ENCODE measurements around the gene FUNDC1. TPM values are rescaled to one million over a fixed set of nuclear protein-coding genes. Genes with fewer than 3 reads are reported as not detected.

The FUNDC1 gene
- total RNA-seq, 1 donor from 2014 or later = 34.9 TPM

DNA sequence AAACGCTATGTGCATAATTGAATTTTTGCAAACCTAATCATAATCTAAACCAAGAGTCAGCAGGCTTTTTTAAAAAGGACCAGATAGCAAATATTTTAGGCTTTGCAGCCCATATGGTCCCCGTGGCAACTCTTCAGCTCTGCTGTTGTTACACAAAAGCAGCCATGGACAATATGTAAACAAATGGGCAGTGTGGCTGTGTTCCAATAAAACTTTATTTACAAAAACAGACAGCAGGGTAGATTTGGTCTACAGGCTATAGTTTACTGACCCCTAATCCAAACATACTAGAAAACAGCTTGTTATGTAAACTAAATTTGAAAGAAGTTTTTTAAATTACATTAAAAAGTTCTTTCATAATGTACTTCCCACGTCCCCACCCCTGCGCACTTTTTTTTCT, 53.1 kb downstream of the FUNDC1 start:
- Histone ChIP-seq H3K9me3 (ENCODE audit: low read depth) (no peaks in the 10 kb centered on the region), H3F3A (ENCODE audit: low read depth) (no peaks in the 10 kb centered on the region), H3K36me3 (no peaks in the 10 kb centered on the region), H3K79me2 (ENCODE audit: low read depth) (no peaks in the 10 kb centered on the region), H3K9ac (no peak overlapping the region), H3K27me3 (no peaks in the 10 kb centered on the region), H3K4me3 (no peak overlapping the region), H3K27ac (no peak overlapping the region), H2AFZ (replicated peaks) (no peak overlapping the region), H3K4me1 (no peaks in the 10 kb centered on the region), H4K20me1 (ENCODE audit: low read depth) (no peaks in the 10 kb centered on the region), H3K4me2 (no peak overlapping the region)
- TF ChIP-seq EZH2phosphoT487 (IDR thresholded peaks at IDR 0.05) = no peak
- TF ChIP-seq, protein P1, sequence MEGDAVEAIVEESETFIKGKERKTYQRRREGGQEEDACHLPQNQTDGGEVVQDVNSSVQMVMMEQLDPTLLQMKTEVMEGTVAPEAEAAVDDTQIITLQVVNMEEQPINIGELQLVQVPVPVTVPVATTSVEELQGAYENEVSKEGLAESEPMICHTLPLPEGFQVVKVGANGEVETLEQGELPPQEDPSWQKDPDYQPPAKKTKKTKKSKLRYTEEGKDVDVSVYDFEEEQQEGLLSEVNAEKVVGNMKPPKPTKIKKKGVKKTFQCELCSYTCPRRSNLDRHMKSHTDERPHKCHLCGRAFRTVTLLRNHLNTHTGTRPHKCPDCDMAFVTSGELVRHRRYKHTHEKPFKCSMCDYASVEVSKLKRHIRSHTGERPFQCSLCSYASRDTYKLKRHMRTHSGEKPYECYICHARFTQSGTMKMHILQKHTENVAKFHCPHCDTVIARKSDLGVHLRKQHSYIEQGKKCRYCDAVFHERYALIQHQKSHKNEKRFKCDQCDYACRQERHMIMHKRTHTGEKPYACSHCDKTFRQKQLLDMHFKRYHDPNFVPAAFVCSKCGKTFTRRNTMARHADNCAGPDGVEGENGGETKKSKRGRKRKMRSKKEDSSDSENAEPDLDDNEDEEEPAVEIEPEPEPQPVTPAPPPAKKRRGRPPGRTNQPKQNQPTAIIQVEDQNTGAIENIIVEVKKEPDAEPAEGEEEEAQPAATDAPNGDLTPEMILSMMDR (IDR thresholded peaks at IDR 0.05) = no peak
- TF ChIP-seq EZH2 (IDR thresholded peaks at IDR 0.05) = no peak
- Mint-ChIP-seq H3K27ac (no peak overlapping the region), H3K4me3 (no peak overlapping the region), H3K36me3 (no peaks in the 10 kb centered on the region), H3K27me3 (ENCODE audit: insufficient read depth, low read depth) (peaks cover 6% of the 10 kb centered on the region), H3K4me1 (no peaks in the 10 kb centered on the region), H3K9me3 (peaks cover 12% of the 10 kb centered on the region)
- DNase-seq (ENCODE audit: low spot score) = no peak

DNA sequence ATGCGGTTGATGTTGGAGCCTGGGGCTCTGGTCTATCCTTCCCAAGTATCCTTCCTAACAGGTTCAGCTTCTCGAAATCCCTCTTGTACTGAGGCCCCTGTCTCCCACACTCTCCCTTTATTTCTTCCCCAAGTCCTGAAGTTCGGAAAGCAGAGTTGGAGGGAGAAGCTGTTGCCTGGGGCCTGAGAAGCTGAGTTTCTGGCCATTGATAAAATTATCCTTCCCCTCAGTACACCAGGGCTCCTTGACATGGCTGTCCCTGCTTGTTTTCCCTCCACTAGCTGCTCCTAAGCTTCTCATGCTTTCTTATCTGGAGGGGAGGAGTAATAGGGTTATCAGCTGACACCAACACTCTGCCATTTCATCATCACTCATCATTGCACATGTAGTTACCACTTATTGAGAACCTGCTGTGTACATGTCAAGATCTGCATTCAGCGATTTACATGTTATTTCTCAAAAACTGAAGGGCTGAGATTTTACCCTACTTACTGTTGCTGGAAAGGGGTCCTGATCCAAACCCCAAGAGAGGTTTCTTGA, 58.0 kb downstream of the FUNDC1 start:
- peaks cover 16% of the 10 kb centered on the region for H3K9me3 Mint-ChIP-seq
- no peaks in the 10 kb centered on the region for H3F3A ChIP-seq (ENCODE audit: low read depth)
- H3K79me2 ChIP-seq (ENCODE audit: low read depth) = no peaks in the 10 kb centered on the region
- H3K4me1 Mint-ChIP-seq = peaks cover 3% of the 10 kb centered on the region
- H3K4me2 ChIP-seq = no peak overlapping the region
- H2AFZ ChIP-seq (replicated peaks) = no peak overlapping the region
- no peak overlapping the region for H3K4me3 Mint-ChIP-seq
- no peak overlapping the region for H3K27ac Mint-ChIP-seq
- TF ChIP-seq, protein P1 (IDR thresholded peaks at IDR 0.05) = no peak
- TF ChIP-seq EZH2 (IDR thresholded peaks at IDR 0.05) (no peak), EZH2phosphoT487 (IDR thresholded peaks at IDR 0.05) (no peak)
- H4K20me1 ChIP-seq (ENCODE audit: low read depth) = no peaks in the 10 kb centered on the region
- no peak for DNase-seq (ENCODE audit: low spot score)
- no peak overlapping the region for H3K9ac ChIP-seq
- H3K9me3 ChIP-seq (ENCODE audit: low read depth) = no peaks in the 10 kb centered on the region
- H3K27me3 Mint-ChIP-seq (ENCODE audit: insufficient read depth, low read depth) = peaks cover 10% of the 10 kb centered on the region
- no peak overlapping the region for H3K27ac ChIP-seq
- H3K36me3 Mint-ChIP-seq = no peaks in the 10 kb centered on the region
- H3K27me3 ChIP-seq = no peaks in the 10 kb centered on the region
- no peaks in the 10 kb centered on the region for H3K4me1 ChIP-seq
- no peak overlapping the region for H3K4me3 ChIP-seq
- H3K36me3 ChIP-seq = no peaks in the 10 kb centered on the region

DNA sequence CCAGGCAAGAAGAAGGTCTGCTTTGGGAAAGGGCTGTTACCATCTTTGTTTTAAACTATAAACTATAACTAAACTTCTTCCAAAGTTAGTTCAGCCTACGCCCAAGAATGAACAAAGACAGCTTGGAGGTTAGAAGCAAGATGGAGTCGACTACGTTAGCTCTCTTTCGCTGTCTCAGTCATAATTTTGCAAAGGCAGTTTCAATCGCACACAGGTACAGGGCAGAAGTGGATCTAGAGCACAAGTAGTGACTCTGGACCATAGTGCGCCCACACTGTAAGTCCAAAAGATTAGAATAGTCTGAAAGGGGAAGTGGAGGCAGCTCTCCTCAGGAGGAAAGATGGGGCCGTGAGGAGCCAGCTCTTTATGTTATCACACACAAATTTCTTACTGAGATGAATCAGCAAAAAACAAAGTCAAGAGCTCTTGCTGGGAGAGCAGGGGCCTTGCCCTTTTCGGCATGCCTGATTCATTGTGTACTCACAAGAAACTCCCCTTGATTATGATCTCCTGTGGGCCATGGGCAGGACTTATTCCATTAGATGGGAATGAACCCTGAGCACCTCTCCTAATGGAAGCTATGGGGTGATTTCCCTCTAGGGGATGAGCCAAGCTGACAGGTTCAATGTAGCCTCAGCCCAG, 58.6 kb downstream of the FUNDC1 start:
- Histone ChIP-seq H2AFZ (replicated peaks) (no peak overlapping the region), H3K4me3 (no peak overlapping the region), H3K36me3 (no peaks in the 10 kb centered on the region), H3K4me1 (no peaks in the 10 kb centered on the region), H3K27ac (no peak overlapping the region), H4K20me1 (ENCODE audit: low read depth) (no peaks in the 10 kb centered on the region), H3F3A (ENCODE audit: low read depth) (no peaks in the 10 kb centered on the region), H3K79me2 (ENCODE audit: low read depth) (no peaks in the 10 kb centered on the region), H3K27me3 (no peaks in the 10 kb centered on the region), H3K9me3 (ENCODE audit: low read depth) (no peaks in the 10 kb centered on the region), H3K9ac (no peak overlapping the region), H3K4me2 (no peak overlapping the region)
- H3K9me3 Mint-ChIP-seq = peaks cover 16% of the 10 kb centered on the region
- H3K36me3 Mint-ChIP-seq = no peaks in the 10 kb centered on the region
- peaks cover 10% of the 10 kb centered on the region for H3K27me3 Mint-ChIP-seq (ENCODE audit: insufficient read depth, low read depth)
- H3K4me1 Mint-ChIP-seq = peaks cover 3% of the 10 kb centered on the region
- no peak overlapping the region for H3K27ac Mint-ChIP-seq
- DNase-seq (ENCODE audit: low spot score) = no peak
- no peak for TF ChIP-seq EZH2 (IDR thresholded peaks at IDR 0.05)
- H3K4me3 Mint-ChIP-seq = no peak overlapping the region

DNA sequence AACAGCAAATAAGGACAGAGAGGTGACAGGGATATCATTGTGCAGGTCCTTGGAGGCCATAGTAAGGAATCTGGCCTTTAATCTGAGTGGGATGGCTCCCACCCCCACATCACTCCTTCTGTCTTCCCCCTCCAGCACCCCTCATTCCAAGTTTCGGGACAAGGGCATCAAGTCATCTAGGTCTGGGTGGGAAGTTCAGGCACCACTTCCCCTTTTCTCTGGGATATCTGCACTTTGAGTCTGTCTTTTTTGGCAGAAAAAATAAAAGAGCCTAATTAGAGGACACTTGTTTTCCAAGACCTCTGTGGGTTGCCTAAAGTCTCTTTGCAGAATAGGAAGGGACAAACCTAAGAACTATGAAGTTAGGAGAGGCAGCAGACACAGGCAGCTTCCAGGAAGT, 60.1 kb downstream of the FUNDC1 start:
- no peak for TF ChIP-seq EZH2phosphoT487 (IDR thresholded peaks at IDR 0.05)
- TF ChIP-seq, protein P1 (IDR thresholded peaks at IDR 0.05) = no peak
- TF ChIP-seq EZH2 (IDR thresholded peaks at IDR 0.05) = no peak
- H3F3A ChIP-seq (ENCODE audit: low read depth) = no peaks in the 10 kb centered on the region
- H3K4me1 Mint-ChIP-seq = peaks cover 3% of the 10 kb centered on the region
- no peaks in the 10 kb centered on the region for H3K27me3 ChIP-seq
- H3K79me2 ChIP-seq (ENCODE audit: low read depth) = no peaks in the 10 kb centered on the region
- no peak overlapping the region for H3K27ac Mint-ChIP-seq
- no peaks in the 10 kb centered on the region for H3K9me3 ChIP-seq (ENCODE audit: low read depth)
- H2AFZ ChIP-seq (replicated peaks) = no peak overlapping the region
- DNase-seq (ENCODE audit: low spot score) = no peak
- no peak overlapping the region for H3K9ac ChIP-seq
- H3K36me3 ChIP-seq = no peaks in the 10 kb centered on the region
- H3K4me3 ChIP-seq = no peak overlapping the region
- H3K4me2 ChIP-seq = no peak overlapping the region
- H3K4me1 ChIP-seq = no peaks in the 10 kb centered on the region
- H3K4me3 Mint-ChIP-seq = no peak overlapping the region
- H4K20me1 ChIP-seq (ENCODE audit: low read depth) = no peaks in the 10 kb centered on the region
- no peaks in the 10 kb centered on the region for H3K36me3 Mint-ChIP-seq
- H3K27me3 Mint-ChIP-seq (ENCODE audit: insufficient read depth, low read depth) = peaks cover 10% of the 10 kb centered on the region
- H3K9me3 Mint-ChIP-seq = peaks cover 13% of the 10 kb centered on the region
- H3K27ac ChIP-seq = no peak overlapping the region
